H1 (cell line): ENCODE results near the gene LRCH1. TPM values are rescaled to one million over a fixed set of nuclear protein-coding genes. Genes with fewer than 3 reads are reported as not detected.

Experiments used
- CTCF ChIA-PET: fragments of 300-600 bp; sonication (Branson Sonifier 250); formaldehyde crosslinking; loops from one replicate; lab custom pipeline; 2021; ENCODE audit not compliant: partially characterized antibody; lab: Charles Lee
- POLR2A ChIA-PET: fragments of 300-600 bp; sonication (Branson Sonifier 250); formaldehyde crosslinking; loops from one replicate; lab custom pipeline; 2021; ENCODE audit warnings: inconsistent platforms; ENCODE audit not compliant: partially characterized antibody; lab: Charles Lee
- DNase-seq, 2 experiments: peaks; one replicate each; pipeline versions ENCODE4 v3.0.0 to v3.0.0-alpha.2; 2010 to 2022; ENCODE audit warnings: low spot score in 2 of 2, low read depth in 1 of 2, mixed read lengths in 1 of 2
- FAIRE-seq: peaks from 2 replicates; lab custom pipeline; 2011; peaks lifted over from hg19 to GRCh38; lab: Jason Lieb, UNC
- H2AFZ ChIP-seq: 2 replicates; pipeline ENCODE4 v1.8.1; 2012; ENCODE audit warnings: low read length, inconsistent platforms
- H2AK5ac ChIP-seq: 2 replicates; pipeline ENCODE4 v1.6.1; 2013; ENCODE audit warnings: low read depth, low read length
- H2BK120ac ChIP-seq: replicated peaks from 2 replicates; pipeline ENCODE3; 2013; ENCODE audit warnings: low read depth, low read length, inconsistent platforms
- H2BK12ac ChIP-seq: 2 replicates; pipeline ENCODE4 v1.6.1; 2013; ENCODE audit warnings: low read depth, low read length
- H2BK15ac ChIP-seq: 2 replicates; pipeline ENCODE4 v1.6.1; 2013; ENCODE audit warnings: low read length
- H2BK20ac ChIP-seq: 2 replicates; pipeline ENCODE4 v1.6.1; 2013; ENCODE audit warnings: low read length
- H2BK5ac ChIP-seq: 2 replicates; pipeline ENCODE4 v1.6.1; 2013; ENCODE audit warnings: low read depth, low read length
- H3K14ac ChIP-seq: 2 replicates; pipeline ENCODE4 v1.6.1; 2013; ENCODE audit warnings: inconsistent platforms; ENCODE audit not compliant: insufficient read length
- H3K18ac ChIP-seq: 2 replicates; pipeline ENCODE4 v1.6.1; 2013; ENCODE audit warnings: low read length; ENCODE audit errors: extremely low read depth
- H3K23ac ChIP-seq: 2 replicates; pipeline ENCODE4 v1.6.1; 2013; ENCODE audit warnings: inconsistent platforms; ENCODE audit not compliant: insufficient read length
- H3K23me2 ChIP-seq: 2 replicates; pipeline ENCODE4 v1.6.1; 2013; ENCODE audit warnings: low read depth, low read length
- H3K27ac ChIP-seq: 2 replicates; pipeline ENCODE4 v1.6.1; 2011; ENCODE audit warnings: low read depth, low read length, inconsistent platforms
- H3K27me3 ChIP-seq, 4 experiments: replicated peaks in 1 of 4; 1 replicate in 1 of 4; 2 replicates in 3 of 4; pipeline versions ENCODE4 v1.6.1 to v1.8.1; 2011 to 2013; ENCODE audit warnings: low read length in 3 of 4, mild to moderate bottlenecking in 3 of 4, inconsistent platforms in 2 of 4, mixed read lengths in 2 of 4, moderate library complexity in 1 of 4; ENCODE audit not compliant: control insufficient read depth in 3 of 4, insufficient read depth in 3 of 4; ENCODE audit errors: extremely low read depth in 1 of 4
- H3K36me3 ChIP-seq, 4 experiments: 2 replicates each; pipeline versions ENCODE4 v1.6.1 to v1.8.1; 2011 to 2013; ENCODE audit warnings: mild to moderate bottlenecking in 4 of 4, low read length in 3 of 4, moderate library complexity in 2 of 4, control low read depth in 1 of 4, inconsistent platforms in 1 of 4; ENCODE audit not compliant: insufficient read depth in 4 of 4, control insufficient read depth in 2 of 4
- H3K4ac ChIP-seq: replicated peaks from 2 replicates; pipeline ENCODE3; 2013; ENCODE audit warnings: low read length, low read depth, mixed read lengths, inconsistent platforms; ENCODE audit not compliant: insufficient read length
- H3K4me1 ChIP-seq, 4 experiments: replicated peaks in 1 of 4; 1 replicate in 1 of 4; 2 replicates in 3 of 4; pipeline versions ENCODE4 v1.6.1 to v1.8.1; 2011 to 2013; ENCODE audit warnings: low read length in 3 of 4, inconsistent platforms in 2 of 4, mixed read lengths in 1 of 4; ENCODE audit not compliant: insufficient read depth in 4 of 4, control insufficient read depth in 3 of 4
- H3K4me2 ChIP-seq, 2 experiments: 2 replicates each; pipeline versions ENCODE4 v1.6.1 to v1.8.1; 2011 to 2013; ENCODE audit warnings: low read depth in 2 of 2, low read length in 2 of 2, control low read depth in 1 of 2, inconsistent platforms in 1 of 2, mild to moderate bottlenecking in 1 of 2; ENCODE audit not compliant: insufficient read depth in 1 of 2
- H3K4me3 ChIP-seq, 4 experiments: fragments of 200-600, 300-600 bp in 1 of 4; sonication (generic), shearing (Covaris generic), sonication (Bioruptor Twin) in 1 of 4; 2 replicates each; pipeline versions ENCODE4 v1.5.1 to v1.8.1; 2011 to 2016; ENCODE audit warnings: low read length in 4 of 4, low read depth in 3 of 4, control low read depth in 2 of 4, inconsistent platforms in 2 of 4, mild to moderate bottlenecking in 2 of 4, mixed read lengths in 1 of 4, moderate library complexity in 1 of 4; ENCODE audit not compliant: insufficient read depth in 2 of 4; ENCODE audit errors: extremely low read depth in 1 of 4
- H3K56ac ChIP-seq: replicated peaks from 2 replicates; pipeline ENCODE3; 2013; ENCODE audit warnings: low read depth, mild to moderate bottlenecking, mixed read lengths, low read length, inconsistent platforms; ENCODE audit not compliant: insufficient read length
- H3K79me1 ChIP-seq: 2 replicates; pipeline ENCODE4 v1.6.1; 2013; ENCODE audit warnings: low read depth, low read length, control low read depth
- H3K79me2 ChIP-seq, 2 experiments: 2 replicates each; pipeline versions ENCODE4 v1.6.1 to v1.8.1; 2012 to 2013; ENCODE audit warnings: low read length in 2 of 2, mild to moderate bottlenecking in 2 of 2, inconsistent platforms in 1 of 2; ENCODE audit not compliant: insufficient read depth in 2 of 2, control insufficient read depth in 1 of 2
- H3K9ac ChIP-seq, 4 experiments: replicated peaks in 1 of 4; 1 replicate in 1 of 4; 2 replicates in 3 of 4; pipeline versions ENCODE4 v1.6.1 to v1.8.1; 2011 to 2013; ENCODE audit warnings: low read depth in 3 of 4, low read length in 3 of 4, control low read depth in 2 of 4, mild to moderate bottlenecking in 2 of 4, moderate library complexity in 2 of 4, inconsistent platforms in 1 of 4; ENCODE audit errors: extremely low read depth in 1 of 4
- H3K9me3 ChIP-seq, 2 experiments: 2 replicates each; pipeline versions ENCODE4 v1.6.1 to v1.8.1; 2012 to 2013; ENCODE audit warnings: mild to moderate bottlenecking in 2 of 2, moderate library complexity in 2 of 2, control low read depth in 1 of 2, inconsistent platforms in 1 of 2, low read depth in 1 of 2, low read length in 1 of 2, mixed read lengths in 1 of 2; ENCODE audit not compliant: insufficient read depth in 2 of 2
- H4K20me1 ChIP-seq, 2 experiments: replicated peaks in 1 of 2; 2 replicates each; pipeline versions ENCODE3 to v1.8.1; 2011 to 2013; ENCODE audit warnings: inconsistent platforms in 2 of 2, low read length in 2 of 2, mild to moderate bottlenecking in 1 of 2; ENCODE audit not compliant: insufficient read depth in 2 of 2, control insufficient read depth in 1 of 2
- H4K5ac ChIP-seq: 2 replicates; pipeline ENCODE4 v1.6.1; 2013; ENCODE audit warnings: low read length, low read depth, mixed read lengths, inconsistent platforms; ENCODE audit not compliant: insufficient read length
- H4K8ac ChIP-seq: 2 replicates; pipeline ENCODE4 v1.8.0; 2013; ENCODE audit warnings: mild to moderate bottlenecking, moderate library complexity, low read length, inconsistent platforms; ENCODE audit not compliant: insufficient read depth; ENCODE audit errors: extremely low read depth
- H4K91ac ChIP-seq: replicated peaks from 2 replicates; pipeline ENCODE3; 2013; ENCODE audit warnings: low read length, mixed read lengths, inconsistent platforms; ENCODE audit not compliant: insufficient read length
- ATF3 ChIP-seq: IDR thresholded peaks from 2 replicates; pipeline ENCODE4 v1.6.1; 2011; ENCODE audit warnings: low read depth, mild to moderate bottlenecking, low read length; ENCODE audit not compliant: insufficient read depth
- CHD1 ChIP-seq: IDR thresholded peaks from 2 replicates; pipeline ENCODE4 v1.6.1; 2012; ENCODE audit warnings: low read depth, low read length, improper control_type of control experiment
- MAX ChIP-seq: IDR thresholded peaks from 2 replicates; pipeline ENCODE4 v1.6.1; 2012; ENCODE audit warnings: inconsistent platforms
- PHF8 ChIP-seq: fragments of 200-600 bp; sonication (generic); conservative IDR thresholded peaks from 2 replicates; pipeline ENCODE4 v1.7.1; 2012; ENCODE audit warnings: low read depth, mild to moderate bottlenecking, inconsistent platforms, low read length, moderate library complexity
- SIX5 ChIP-seq: IDR thresholded peaks from 2 replicates; pipeline ENCODE4 v1.6.1; 2011; ENCODE audit warnings: mild to moderate bottlenecking, low read depth, low read length
- SP4 ChIP-seq: IDR thresholded peaks from 2 replicates; pipeline ENCODE4 v1.6.1; 2012; ENCODE audit warnings: low read length, inconsistent platforms
- SRF ChIP-seq: IDR thresholded peaks from 2 replicates; pipeline ENCODE4 v1.6.1; 2011; ENCODE audit warnings: mild to moderate bottlenecking, low read depth, low read length, moderate library complexity
- TCF12 ChIP-seq: IDR thresholded peaks from 2 replicates; pipeline ENCODE4 v1.6.1; 2011; ENCODE audit warnings: low read depth, mild to moderate bottlenecking, low read length
- polyA plus RNA-seq, 7 experiments: library from polyadenylated mRNA; depleted of rRNA in 3 of 7; stranded (reverse) in 5 of 7; unstranded in 2 of 7; fragments of >200 nt in 5 of 7; fragments of 200-250 nt in 2 of 7; gene quantifications; 1 replicate in 5 of 7; 2 replicates in 1 of 7; 4 replicates in 1 of 7; pipeline versions ENCODE4 v1.2.1 to v1.2.3, GENCODE V29; 2011 to 2013; ENCODE audit warnings: missing spikeins in 2 of 7, mixed read lengths in 2 of 7
- total RNA-seq: library from RNA; stranded (reverse); fragmentation: NEBNext Ultra II Directional; extraction: Animal tissue kit (Norgen Biotek cat#: 25700); gene quantifications from 2 replicates; pipeline ENCODE4 v1.2.1, GENCODE V29; 2021
- TF ChIP-seq, protein P1 (sequence below): IDR thresholded peaks from 2 replicates; pipeline ENCODE4 v1.6.1; 2011; ENCODE audit warnings: low read length, improper control_type of control experiment

The LRCH1 gene
- total and polyA plus RNA-seq, 2 of the 8 experiments (the other 6 are each of a cell fraction or from before 2014, with no cell fraction given): 3.0 to 10.1 TPM

- no peak overlapping the region for H3K27ac ChIP-seq
- H3K56ac ChIP-seq: no peak overlapping the region
- ChIA-PET CTCF (no interaction called here), POLR2A (no interaction called here)
- H2BK120ac ChIP-seq: no peak overlapping the region
- H3K4me1 ChIP-seq: no peaks in the 10 kb centered on the region
- TF ChIP-seq PHF8 (no peak), SIX5 (no peak), TCF12 (no peak), ATF3 (no peak), CHD1 (no peak), MAX (no peak), SP4 (no peak), SRF (no peak)
- TF ChIP-seq, protein P1, sequence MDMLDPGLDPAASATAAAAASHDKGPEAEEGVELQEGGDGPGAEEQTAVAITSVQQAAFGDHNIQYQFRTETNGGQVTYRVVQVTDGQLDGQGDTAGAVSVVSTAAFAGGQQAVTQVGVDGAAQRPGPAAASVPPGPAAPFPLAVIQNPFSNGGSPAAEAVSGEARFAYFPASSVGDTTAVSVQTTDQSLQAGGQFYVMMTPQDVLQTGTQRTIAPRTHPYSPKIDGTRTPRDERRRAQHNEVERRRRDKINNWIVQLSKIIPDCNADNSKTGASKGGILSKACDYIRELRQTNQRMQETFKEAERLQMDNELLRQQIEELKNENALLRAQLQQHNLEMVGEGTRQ: no peak
- no peak overlapping the region for H2BK20ac ChIP-seq
- no peak overlapping the region for H2AK5ac ChIP-seq
- H3K79me2 ChIP-seq: no peaks in the 10 kb centered on the region
- H3K4me2 ChIP-seq: no peak overlapping the region
- FAIRE-seq (no peak), DNase-seq (no peak)
- no peak overlapping the region for H2BK12ac ChIP-seq
- H2AFZ ChIP-seq: no peak overlapping the region
- no peak overlapping the region for H4K8ac ChIP-seq
- no peak overlapping the region for H3K14ac ChIP-seq
- no peak overlapping the region for H3K4ac ChIP-seq
- no peak overlapping the region for H3K23ac ChIP-seq
- H3K9me3 ChIP-seq: no peaks in the 10 kb centered on the region
- no peaks in the 10 kb centered on the region for H3K79me1 ChIP-seq
- H4K91ac ChIP-seq: no peak overlapping the region
- no peak overlapping the region for H4K5ac ChIP-seq
- H3K23me2 ChIP-seq: no peaks in the 10 kb centered on the region
- no peak overlapping the region for H2BK15ac ChIP-seq
- peaks cover 0 to 9% (median 0%) of the 10 kb centered on the region in 4 experiments; a peak in 3 of 8 replicates for H3K36me3 ChIP-seq
- H3K18ac ChIP-seq: no peak overlapping the region
- H4K20me1 ChIP-seq: peaks cover 0 to 2% of the 10 kb centered on the region in 2 experiments
- H3K9ac ChIP-seq: no peak overlapping the region
- no peaks in the 10 kb centered on the region for H3K27me3 ChIP-seq
- no peak overlapping the region for H2BK5ac ChIP-seq
- no peak overlapping the region for H3K4me3 ChIP-seq
Observed at GRCh38 chr13:46771693-46772092, 218.7 kb downstream of the LRCH1 start.
